Measurements from ENCODE around the gene ZNF407.

DNA sequence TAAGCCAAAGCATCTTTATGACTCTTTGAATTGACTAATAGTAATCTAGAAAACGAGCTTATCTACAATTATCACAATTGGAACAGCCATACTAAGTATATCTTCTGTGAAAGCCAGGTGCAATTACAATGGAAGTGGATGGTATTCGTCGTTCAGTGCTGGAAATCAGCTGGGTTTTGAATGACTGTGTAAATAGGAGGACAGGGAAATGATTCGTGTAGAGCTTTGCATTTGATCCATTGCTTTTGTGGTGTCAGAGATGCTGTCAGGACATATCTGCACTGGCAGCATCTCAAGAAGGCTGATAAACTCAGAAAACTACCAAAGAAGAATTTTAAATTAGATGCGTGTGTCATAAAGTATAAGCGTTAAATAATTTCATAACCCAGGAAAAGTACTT, 187.1 kb downstream of the ZNF407 start:
- TF ChIP-seq EP300 (IDR thresholded peaks at IDR 0.05) (no peak), POLR2AphosphoS5 (IDR thresholded peaks at IDR 0.05) (no peak)

Measured in gastroesophageal sphincter (tissue), 2 donors.